ENCODE results near the gene CEACAM20. TPM values are rescaled to one million over a fixed set of nuclear protein-coding genes. Genes with fewer than 3 reads are reported as not detected.
A peak's percentile ranks its signal among the peaks of the same experiment; 100 is the strongest.
"Not testable (repeated sequence)": the region's sequence is repeated elsewhere in the genome, so short reads cannot be mapped to it uniquely, and the experiment has no call there.

Gene CEACAM20
- total RNA-seq, 8 experiments from 2014 or later = 0.08 TPM; not detected in 7

DNA sequence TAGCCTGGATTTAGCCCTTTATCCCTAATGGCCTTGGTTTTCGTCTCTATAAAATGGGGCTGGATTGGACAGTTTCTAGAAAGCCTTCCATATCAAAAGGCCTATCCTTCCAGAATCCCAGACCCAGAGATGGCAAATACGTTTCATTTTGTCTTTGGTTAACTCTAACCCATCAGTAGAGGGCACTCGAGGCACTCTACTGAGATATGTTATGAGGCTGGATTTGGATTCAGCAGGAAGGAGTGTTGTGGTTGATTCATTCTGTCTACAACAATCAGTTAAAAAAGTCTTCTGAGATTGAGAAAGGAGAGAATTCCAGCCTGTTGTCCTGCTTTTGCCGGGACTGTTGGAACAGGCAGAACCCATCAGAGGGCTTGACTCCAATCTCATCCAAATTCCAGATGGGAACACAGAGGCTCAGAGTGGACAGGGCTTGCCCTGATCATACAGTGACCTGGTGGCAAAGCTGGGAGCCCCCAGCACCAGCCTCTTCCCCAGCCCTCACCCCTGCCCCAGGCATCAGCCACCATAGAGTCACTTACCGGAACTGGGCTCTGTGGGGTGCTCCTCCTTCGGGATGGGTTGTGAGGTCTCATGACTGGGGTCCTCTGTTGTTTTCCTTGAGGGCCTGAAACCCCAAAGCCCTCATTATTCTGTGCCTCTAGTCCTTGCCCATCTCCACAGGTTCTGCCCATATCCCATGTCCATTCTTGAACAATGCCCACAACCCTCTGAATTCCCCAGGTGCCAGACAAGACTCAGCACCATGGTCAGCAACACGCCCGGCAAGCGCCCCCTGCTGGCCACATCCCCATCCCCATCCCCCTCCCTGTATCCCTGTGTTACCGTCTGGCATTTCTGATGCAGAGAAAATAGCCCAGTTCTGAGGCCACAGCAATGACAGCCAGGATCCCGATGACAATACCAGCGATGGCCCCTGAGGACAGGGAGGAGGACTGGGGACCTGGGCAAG lies 16.9 kb downstream of the CEACAM20 start:
- Histone ChIP-seq H3K4me3 (no peak overlapping the region), H3K4me1 (replicated peaks in 1 of 2) (no peaks in the 10 kb centered on the region), H3K27ac (no peak overlapping the region)
- peak in 4 of 8 experiments; percentile 41 to 87 (median 82) for ATAC-seq (replicated peaks in 6 of 8)
- in situ Hi-C loops (cut with MboI; ENCODE audit: low pct_unique_long_range_greater_than_20kb in 2 of 9, low sequenced_read_pairs in 9 of 9, unreplicated experiment in 9 of 9) = no loop called here
- WGBS, 10 experiments = 0 to 67% (median 38%) methylated on average over 1 to 8 of the region's 12 CpGs; no CpG with 5 or more reads in 1 of the 10 experiments

DNA sequence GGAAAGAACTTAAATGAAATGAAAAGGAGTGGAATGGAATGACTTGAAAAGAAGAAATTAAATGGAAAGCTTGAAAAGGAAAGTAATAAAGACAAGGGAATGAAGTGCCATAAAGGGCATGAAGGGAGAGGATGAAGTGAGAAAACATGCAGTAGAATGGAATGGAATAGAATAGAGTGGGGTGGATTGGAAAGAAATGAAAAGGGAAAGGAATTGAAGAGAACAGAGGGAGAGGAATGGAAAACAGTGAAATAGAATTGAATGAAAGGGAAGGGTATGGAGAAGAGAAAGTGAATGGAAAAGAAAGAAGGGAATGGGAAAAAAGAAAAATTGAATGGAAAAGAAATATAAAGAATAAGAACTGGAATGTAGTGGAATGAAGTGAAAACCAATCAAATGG lies 20.0 kb downstream of the CEACAM20 start:
- ATAC-seq (replicated peaks in 6 of 8) = no peak
- in situ Hi-C loops (cut with MboI; ENCODE audit: low pct_unique_long_range_greater_than_20kb in 2 of 9, low sequenced_read_pairs in 9 of 9, unreplicated experiment in 9 of 9) = no loop called here
- Histone ChIP-seq H3K4me3 (no peak overlapping the region), H3K4me1 (replicated peaks in 1 of 2) (no peaks in the 10 kb centered on the region), H3K27ac (no peak overlapping the region)

DNA sequence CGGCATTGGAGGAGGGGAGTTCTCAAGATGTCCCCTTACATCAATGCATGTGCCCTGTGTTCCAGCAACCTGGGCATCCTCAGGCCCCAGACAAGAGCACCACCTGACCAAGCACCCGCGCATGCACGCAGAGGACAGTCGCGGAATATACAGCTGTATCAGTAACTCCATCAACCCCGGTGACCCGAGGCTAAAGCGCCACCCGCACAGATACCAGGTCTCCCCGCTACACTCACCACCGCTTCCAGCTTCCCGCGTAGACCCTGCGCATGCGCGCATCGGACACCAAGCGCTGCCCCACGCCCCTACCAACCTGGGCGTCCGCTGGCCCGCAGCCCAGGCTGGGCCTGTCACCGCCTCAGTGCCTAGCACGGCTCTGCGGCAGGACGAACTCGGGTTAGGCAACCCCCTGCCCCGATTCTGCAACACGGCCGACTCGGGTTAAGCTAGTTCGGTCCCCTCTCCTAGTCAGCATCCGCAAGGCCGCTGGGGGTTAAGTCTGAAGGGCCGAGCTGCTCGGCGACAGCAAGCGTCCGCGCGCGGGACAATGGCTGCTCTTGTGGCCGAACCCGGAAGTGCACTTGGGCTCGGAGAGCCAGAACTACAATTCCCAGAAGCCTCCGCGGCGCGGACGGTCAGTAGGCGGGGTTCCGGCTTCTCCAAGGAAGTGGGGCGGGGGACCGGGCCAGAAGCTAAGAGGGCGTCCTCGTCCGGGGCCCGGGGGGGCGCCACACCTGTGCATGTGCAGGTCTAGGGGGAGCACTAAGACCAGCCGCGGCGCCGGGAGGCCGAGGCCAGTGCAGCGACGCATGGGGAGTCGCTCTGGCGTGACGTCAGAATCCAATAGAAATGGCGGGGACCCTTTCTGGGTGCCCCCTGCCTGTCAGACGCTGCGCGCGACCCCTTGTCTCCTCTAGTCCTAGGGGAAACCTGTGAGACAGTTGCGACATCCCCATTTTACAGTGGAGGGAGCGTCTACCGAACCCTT lies 29.2 kb downstream of the CEACAM20 start, which contains the start of gene ZNF180:
Gene ZNF180, minus strand, starts transcription at position 561 of the 988 bp plus-strand sequence. CDS start 3,188 bp downstream, outside the sequence.
- ATAC-seq (replicated peaks in 6 of 8) = peak; percentile 91 to 96 (median 95)
- Histone ChIP-seq H3K4me3 (peak within 1 kb of the TSS; percentile 69 to 94 (median 87)), H3K27ac (peak within 1 kb of the TSS; percentile 89 to 92), H3K4me1 (replicated peaks in 1 of 2) (peaks cover 5 to 6% of the 10 kb centered on the region in 2 donors)
- 0 to 7% (median 0%) methylated on average over 1 to 18 of the region's 78 CpGs; no CpG with 5 or more reads in 3 of the 10 experiments for WGBS, 10 experiments
- in situ Hi-C loops (cut with MboI; ENCODE audit: low pct_unique_long_range_greater_than_20kb in 2 of 9, low sequenced_read_pairs in 9 of 9, unreplicated experiment in 9 of 9) = no loop called here

DNA sequence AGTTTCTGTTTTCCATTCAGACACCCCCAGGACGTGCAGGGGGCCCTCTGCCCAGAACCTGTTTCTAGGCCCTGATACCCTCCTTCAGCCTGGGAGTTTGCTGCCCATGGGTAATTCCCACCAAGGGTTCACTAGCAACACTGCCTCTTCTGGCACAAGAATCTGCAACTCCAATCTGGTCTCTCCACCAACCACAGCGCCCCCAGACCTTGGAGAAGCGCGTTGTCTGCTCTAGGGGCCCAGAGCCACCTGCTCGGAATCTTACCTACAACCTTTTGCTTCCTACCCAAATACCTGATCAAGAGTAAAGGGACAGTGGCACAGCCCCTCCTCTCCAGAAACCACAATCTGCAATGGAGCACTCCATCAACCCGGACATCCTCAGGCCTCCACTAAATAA lies 29.9 kb downstream of the CEACAM20 start:
- H3K27ac ChIP-seq = no peak overlapping the region
- WGBS, 10 experiments = 0 to 17% (median 4%) methylated on average over 1 to 4 of the region's 6 CpGs; no CpG with 5 or more reads in 5 of the 10 experiments
- H3K4me3 ChIP-seq = peak overlapping the region; percentile 69 to 94 (median 87)

DNA sequence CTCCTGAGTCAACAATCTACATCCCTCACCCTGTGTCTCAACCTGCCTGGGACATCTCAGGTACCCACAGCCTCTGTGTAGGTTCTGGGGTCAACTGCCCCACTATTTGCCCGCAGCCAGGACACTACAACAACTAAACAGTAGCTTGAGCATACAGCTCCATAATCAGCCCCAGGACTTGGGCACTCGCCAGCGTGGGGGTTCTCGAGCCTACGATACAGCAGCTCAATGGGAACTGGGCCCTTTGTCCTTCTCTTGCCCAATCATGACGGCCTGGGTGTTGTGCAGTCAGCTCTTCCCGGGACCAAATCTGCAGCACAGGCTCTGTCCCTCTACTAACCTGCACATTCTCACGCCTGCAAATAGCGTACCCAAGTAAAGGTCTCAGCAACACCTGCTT lies 30.5 kb downstream of the CEACAM20 start:
- WGBS, 10 experiments = 88 to 100% (median 100%) methylated on average over 1 to 9 of the region's 9 CpGs; no CpG with 5 or more reads in 5 of the 10 experiments

More for the DNA sequence above, 29.9 kb downstream of the CEACAM20 start:
- H3K4me1 ChIP-seq (replicated peaks in 1 of 2) = peaks cover 5 to 6% of the 10 kb centered on the region in 2 donors
- in situ Hi-C loops (cut with MboI; ENCODE audit: low pct_unique_long_range_greater_than_20kb in 2 of 9, low sequenced_read_pairs in 9 of 9, unreplicated experiment in 9 of 9) = no loop called here
- ATAC-seq (replicated peaks in 6 of 8) = no peak

DNA sequence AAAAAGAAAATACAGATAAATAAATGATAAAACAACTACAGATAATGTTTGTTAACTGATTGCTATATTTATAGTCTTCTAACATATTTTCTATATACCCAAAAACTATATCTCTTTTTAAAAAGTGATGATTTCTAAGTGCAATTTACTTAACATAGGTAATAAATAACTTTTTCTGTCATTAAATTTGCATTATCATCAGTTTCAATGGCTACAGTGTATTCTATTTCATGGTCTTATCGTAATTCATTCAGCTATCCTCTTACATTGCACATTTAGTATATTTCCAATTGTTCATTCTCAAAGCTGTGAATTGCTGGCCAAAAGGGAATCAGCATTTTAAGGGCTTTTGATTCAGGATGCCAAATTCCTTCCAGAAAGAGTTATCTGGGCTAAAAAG lies 32.8 kb downstream of the CEACAM20 start:
- no peak for ATAC-seq (replicated peaks in 6 of 8)
- Histone ChIP-seq H3K4me3 (no peak overlapping the region), H3K4me1 (replicated peaks in 1 of 2) (peaks cover 5 to 6% of the 10 kb centered on the region in 2 donors), H3K27ac (no peak overlapping the region)
- WGBS, 10 experiments = 55 to 100% (median 100%) methylated on average over 1 of the region's 1 CpG; no CpG with 5 or more reads in 1 of the 10 experiments
- in situ Hi-C loops (cut with MboI; ENCODE audit: low pct_unique_long_range_greater_than_20kb in 2 of 9, low sequenced_read_pairs in 9 of 9, unreplicated experiment in 9 of 9) = no loop called here

More for the DNA sequence above, 30.5 kb downstream of the CEACAM20 start:
- in situ Hi-C loops (cut with MboI; ENCODE audit: low pct_unique_long_range_greater_than_20kb in 2 of 9, low sequenced_read_pairs in 9 of 9, unreplicated experiment in 9 of 9) = no loop called here
- no peak for ATAC-seq (replicated peaks in 6 of 8)
- Histone ChIP-seq H3K27ac (no peak overlapping the region), H3K4me1 (replicated peaks in 1 of 2) (peaks cover 5 to 6% of the 10 kb centered on the region in 2 donors), H3K4me3 (peak overlapping the region in 1 of 5 donors; percentile 90)

DNA sequence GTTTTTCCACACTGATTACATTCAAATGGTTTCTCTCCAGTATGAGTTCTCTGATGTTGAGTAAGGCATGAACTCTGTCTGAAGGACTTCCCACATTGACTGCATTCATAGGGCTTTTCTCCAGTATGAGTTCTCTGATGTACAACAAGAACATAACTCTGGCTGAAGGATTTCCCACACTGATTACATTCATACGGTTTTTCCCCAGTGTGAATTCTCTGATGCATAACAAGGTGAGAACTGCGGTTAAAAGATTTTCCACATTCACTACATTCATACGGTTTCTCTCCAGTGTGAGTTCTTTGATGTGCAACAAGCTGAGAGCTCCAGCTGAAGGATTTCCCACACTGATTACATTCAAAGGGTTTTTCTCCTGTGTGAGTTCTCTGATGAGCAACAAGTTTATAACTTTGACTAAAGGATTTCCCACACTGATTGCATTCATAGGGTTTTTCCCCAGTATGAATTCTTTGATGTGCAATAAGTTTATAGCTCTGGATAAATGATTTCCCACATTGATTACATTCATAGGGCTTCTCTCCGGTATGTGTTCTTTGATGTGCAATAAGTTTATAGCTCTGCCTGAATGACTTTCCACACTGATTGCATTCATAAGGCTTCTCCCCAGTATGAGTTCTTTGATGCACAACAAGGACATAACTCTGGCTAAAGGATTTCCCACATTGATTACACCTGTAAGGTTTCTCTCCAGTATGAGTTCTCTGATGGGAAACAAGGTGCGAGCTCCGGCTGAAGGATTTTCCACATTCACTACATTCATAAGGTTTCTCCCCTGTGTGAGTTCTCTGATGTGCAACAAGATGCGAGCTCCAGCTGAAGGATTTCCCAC lies 52.7 kb downstream of the CEACAM20 start:
- WGBS, 10 experiments = 83 to 100% (median 93%) methylated on average over 3 to 7 of the region's 7 CpGs; no CpG with 5 or more reads in 1 of the 10 experiments
- in situ Hi-C loops (cut with MboI; ENCODE audit: low pct_unique_long_range_greater_than_20kb in 2 of 9, low sequenced_read_pairs in 9 of 9, unreplicated experiment in 9 of 9) = no loop called here
- Histone ChIP-seq H3K4me1 (replicated peaks in 1 of 2) (no peaks in the 10 kb centered on the region), H3K4me3 (no peak overlapping the region), H3K27ac (no peak overlapping the region)
- ATAC-seq (replicated peaks in 6 of 8) = no peak

DNA sequence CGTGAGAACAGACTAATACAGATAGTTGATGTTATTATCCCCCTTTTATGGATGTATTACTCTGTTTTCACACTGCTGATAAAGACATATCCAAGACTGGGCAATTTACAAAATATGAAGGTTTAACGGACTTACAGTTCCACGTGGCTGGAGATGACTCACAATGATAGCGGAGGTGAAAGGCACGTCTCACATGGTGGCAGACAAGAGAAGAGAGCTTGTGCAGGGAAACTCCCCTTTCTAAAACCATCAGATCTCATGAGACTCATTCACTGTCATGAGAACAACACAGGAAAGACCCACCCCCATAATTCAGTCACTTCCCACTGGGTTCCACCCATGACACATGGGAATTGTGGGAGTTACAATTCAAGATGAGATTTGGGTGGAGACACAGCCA lies 60.7 kb downstream of the CEACAM20 start:
- 19 to 89% (median 50%) methylated on average over 3 to 5 of the region's 5 CpGs; no CpG with 5 or more reads in 4 of the 10 experiments for WGBS, 10 experiments

DNA sequence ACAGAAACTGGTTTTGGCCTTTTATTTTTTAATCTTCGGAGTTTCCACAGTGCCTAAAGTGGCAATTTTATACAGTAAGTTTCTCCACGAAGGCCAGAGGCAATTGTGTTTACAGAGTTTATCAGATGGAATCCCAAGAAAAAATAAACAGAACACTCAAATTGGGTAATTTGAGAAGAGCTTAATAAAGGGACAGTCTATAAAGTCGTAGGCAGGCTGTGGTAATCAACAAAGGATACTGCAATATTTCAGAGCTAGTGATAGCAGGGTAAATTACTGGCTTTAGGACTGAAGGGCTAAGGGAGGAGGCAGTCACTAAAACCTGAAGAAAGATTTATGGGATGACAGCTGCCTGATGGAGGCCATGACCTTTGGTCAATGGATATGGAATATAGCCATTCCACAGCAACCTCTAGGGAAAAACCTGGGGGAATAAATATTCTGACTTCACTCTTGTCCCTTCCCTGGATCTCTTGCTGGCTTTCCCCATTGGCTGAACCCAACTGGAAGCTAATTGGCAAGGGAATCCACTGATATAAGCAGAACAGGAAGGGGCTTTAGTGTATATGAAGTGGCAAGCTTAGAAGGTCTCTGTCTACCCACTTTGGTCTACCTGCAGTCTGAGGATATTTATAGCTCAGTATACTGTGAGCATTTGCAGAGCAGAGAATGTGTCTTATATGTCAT lies 66.7 kb downstream of the CEACAM20 start:
- in situ Hi-C loops (cut with MboI; ENCODE audit: low pct_unique_long_range_greater_than_20kb in 2 of 9, low sequenced_read_pairs in 9 of 9, unreplicated experiment in 9 of 9); H3K27ac ChIP-seq; H3K4me1 ChIP-seq (replicated peaks in 1 of 2); H3K4me3 ChIP-seq: not testable (repeated sequence)
- WGBS, 10 experiments = 0 to 50% (median 17%) methylated on average over 1 to 3 of the region's 3 CpGs; no CpG with 5 or more reads in 1 of the 10 experiments
- ATAC-seq (replicated peaks in 6 of 8) = peak in 3 of 8 experiments; percentile 49 to 69 (median 52)

More for the DNA sequence above, 60.7 kb downstream of the CEACAM20 start:
- in situ Hi-C loops (cut with MboI; ENCODE audit: low pct_unique_long_range_greater_than_20kb in 2 of 9, low sequenced_read_pairs in 9 of 9, unreplicated experiment in 9 of 9); ATAC-seq (replicated peaks in 6 of 8); H3K27ac ChIP-seq; H3K4me3 ChIP-seq; H3K4me1 ChIP-seq (replicated peaks in 1 of 2): not testable (repeated sequence)

Measured in motor neuron (in vitro differentiated cells).